Heart right ventricle (tissue), 16 donors: ENCODE data around the gene RHBDL1. TPM values are rescaled to one million over a fixed set of nuclear protein-coding genes. Genes with fewer than 3 reads are reported as not detected.
A peak's percentile ranks its signal among the peaks of the same experiment; 100 is the strongest.

Experiments used
- ATAC-seq, 8 donors: fragments of 200-7000 bp; cut with Tn5 transposase; one replicate each; pipeline ENCODE4 v1.9.1; 2020; ENCODE audit warnings: mild to moderate bottlenecking in 8 of 8, moderate library complexity in 8 of 8, moderate number of reproducible peaks in 1 of 8
- DNase-seq, 2 donors: peaks; one replicate each; pipeline ENCODE4 v3.0.0-alpha.2; 2020
- H3K27ac ChIP-seq, 10 donors: fragments of 200-600 bp; sonication (generic) in 2 of 10; one replicate each; pipeline versions ENCODE4 v1.5.0 to v1.8.0; 2020 to 2022; ENCODE audit warnings: mild to moderate bottlenecking in 3 of 10
- H3K27me3 ChIP-seq, 7 donors: fragments of 200-600 bp; one replicate each; pipeline ENCODE4 v1.8.0; 2021 to 2022; ENCODE audit warnings: mild to moderate bottlenecking in 2 of 7
- H3K36me3 ChIP-seq, 9 donors: fragments of 200-600 bp; sonication (generic) in 1 of 9; one replicate each; pipeline versions ENCODE4 v1.5.0 to v1.8.0; 2020 to 2022; ENCODE audit warnings: mild to moderate bottlenecking in 2 of 9
- H3K4me1 ChIP-seq, 9 donors: fragments of 200-600 bp; sonication (generic) in 1 of 9; one replicate each; pipeline versions ENCODE4 v1.5.0 to v1.8.0; 2020 to 2022; ENCODE audit warnings: mild to moderate bottlenecking in 4 of 9
- H3K4me3 ChIP-seq, 10 donors: fragments of 200-600 bp; sonication (generic) in 2 of 10; one replicate each; pipeline versions ENCODE4 v1.5.0 to v1.8.0; 2020 to 2022; ENCODE audit warnings: mild to moderate bottlenecking in 7 of 10, moderate library complexity in 2 of 10
- H3K9me3 ChIP-seq, 11 donors: fragments of 200-600 bp in 10 of 11; sonication (generic) in 2 of 11; one replicate each; pipeline versions ENCODE4 v1.5.0 to v1.8.0; 2013 to 2022; ENCODE audit warnings: mild to moderate bottlenecking in 2 of 11, control low read depth in 1 of 11, moderate library complexity in 1 of 11
- CTCF ChIP-seq, 9 donors: fragments of 200-600 bp; sonication (generic) in 2 of 9; IDR thresholded peaks; one replicate each; pipeline versions ENCODE4 v1.5.0 to v1.8.0; 2021 to 2022; ENCODE audit warnings: antibody characterized with exemption in 9 of 9, mild to moderate bottlenecking in 5 of 9, moderate library complexity in 1 of 9
- WGBS, 2 donors: extraction: QIAGEN DNeasy Blood & Tissue Kit; methylation state at CpG; one replicate each; pipeline ENCODE4 v1.1.7; 2013; ENCODE audit warnings: inconsistent platforms in 1 of 2; 5-methylcytosine and 5-hydroxymethylcytosine counted together
- intact Hi-C, 10 donors: fragments of 100-400 bp; cut with DNase I; formaldehyde crosslinking; loops; one replicate each; pipeline versions ENCODE4 v1.11.1 to v1.14.2; 2022
- polyA plus RNA-seq, 2 donors: library from polyadenylated mRNA; stranded (reverse); fragments of 200-250 nt; gene quantifications; one replicate each; pipeline ENCODE4 v1.2.3, GENCODE V29; 2013
- total RNA-seq, 10 donors: library from RNA; stranded (reverse); fragmentation: NEBNext Ultra II Directional in 3 of 10; extraction: Animal tissue kit (Norgen Biotek cat#: 25700) in 3 of 10; gene quantifications; one replicate each; pipeline versions ENCODE4 v1.2.1 to v1.2.4, GENCODE V29; 2021 to 2023
- donor health status: Arrhythmogenic right ventricular cardiomyopathy.
- donor health status: ischemic (EF 13 %, LVEDD 7.1; RV severe dilation, severe dysfunction).
- donor health status: healthy with polysubstance abuse.
- donor health status: DM: no; HTN: yes; CAD: no.
- donor health status: DM: no; HTN: no; CAD: no.
- donor health status: ischemic (EF 25% LVEDD 6.9; RV normal size, moderate dysfunction).
- donor health status: ischemic (EF 25% LVEDD 5.7; RV mildly dilated, moderate dysfunction).
- donor health status: healthy.
- donor health status: DM: yes; HTN: yes; CAD: no.
- donor health status: Ischemic cardiomyopathy.
- donor health status: ischemic (EF 35%, LVEDD 5.7; RV mildly dilated, moderate dysfunction).
- donor health status: nonischemic (EF 11% LVEDD 7.7; RV severe dilation, severe dysfunction).
- donor health status: DM: yes; HTN: yes; CAD: no.
- donor health status: PGD.
- donor health status: ischemic (EF 29% LVEDD 5.4; RV normal size, mild dysfunction).
- donor health status: nonischemic (EF 23%, LVEDD 6.1; RV moderate dilation, normal function).

RHBDL1 gene
- total and polyA plus RNA-seq, 12 donors = 0.90 to 7.4 (median 2.1) TPM

GRCh38 chr16:694863-695354, 19.4 kb downstream of the RHBDL1 start:
- ATAC-seq (no peak), DNase-seq (no peak)
- Histone ChIP-seq H3K27me3 (peaks cover 20 to 87% (median 82%) of the 10 kb centered on the region in 7 donors), H3K36me3 (no peaks in the 10 kb centered on the region), H3K27ac (no peak overlapping the region), H3K4me1 (peaks cover 7 to 28% (median 22%) of the 10 kb centered on the region in 9 donors), H3K9me3 (no peaks in the 10 kb centered on the region), H3K4me3 (peak overlapping the region in 1 of 10 donors; percentile 44)
- intact Hi-C loops = no loop called here
- TF ChIP-seq CTCF (IDR thresholded peaks at IDR 0.05) = no peak
- WGBS, 2 donors = 1 to 2% methylated on average over 26 to 37 of the region's 37 CpGs

GRCh38 chr16:695355-696089, 20.1 kb downstream of the RHBDL1 start:
- H3K4me3 ChIP-seq = peak overlapping the region in 3 of 10 donors; percentile 19 to 44 (median 28)
- intact Hi-C loops = no loop called here
- 2 to 4% methylated on average over 62 to 71 of the region's 71 CpGs for WGBS, 2 donors
- no peaks in the 10 kb centered on the region for H3K9me3 ChIP-seq
- H3K27ac ChIP-seq = no peak overlapping the region
- peaks cover 5 to 26% (median 20%) of the 10 kb centered on the region in 9 donors for H3K4me1 ChIP-seq
- TF ChIP-seq CTCF (IDR thresholded peaks at IDR 0.05) = no peak
- DNase-seq (no peak), ATAC-seq (peak in 2 of 8 donors; percentile 25 to 36)
- no peaks in the 10 kb centered on the region for H3K36me3 ChIP-seq
- peaks cover 25 to 93% (median 88%) of the 10 kb centered on the region in 7 donors for H3K27me3 ChIP-seq

- intact Hi-C loops = no loop called here
- peaks cover 43 to 99% (median 98%) of the 10 kb centered on the region in 7 donors for H3K27me3 ChIP-seq
- no peak for DNase-seq
- no peaks in the 10 kb centered on the region for H3K9me3 ChIP-seq
- H3K4me3 ChIP-seq = no peak overlapping the region
- TF ChIP-seq CTCF (IDR thresholded peaks at IDR 0.05) = no peak
- no peaks in the 10 kb centered on the region for H3K36me3 ChIP-seq
- WGBS, 2 donors = 72 to 74% methylated on average over 19 of the region's 19 CpGs
- H3K27ac ChIP-seq = no peak overlapping the region
- peaks cover 3 to 28% (median 16%) of the 10 kb centered on the region in 9 donors for H3K4me1 ChIP-seq
- no peak for ATAC-seq
Measured at GRCh38 chr16:698911-699671, 23.6 kb downstream of the RHBDL1 start.
